Mesenchymal stem cell (in vitro differentiated cells and primary cell): Measurements from ENCODE around the gene MED15.
"Not testable (repeated sequence)": the region's sequence is repeated elsewhere in the genome, so short reads cannot be mapped to it uniquely, and the experiment has no call there.

ENCODE experiments used
- DNase-seq: peaks from one replicate; pipeline ENCODE4 v3.0.0-alpha.2; 2013
- H2AFZ ChIP-seq: one replicate; pipeline ENCODE4 v1.6.1; 2013; ENCODE audit warnings: low read depth, mild to moderate bottlenecking, control low read depth, inconsistent platforms, low read length, moderate library complexity
- H2AK5ac ChIP-seq: 2 replicates; pipeline ENCODE4 v1.6.1; 2013; ENCODE audit warnings: low read length, moderate library complexity, mild to moderate bottlenecking, inconsistent platforms; ENCODE audit not compliant: severe bottlenecking
- H2BK120ac ChIP-seq: one replicate; pipeline ENCODE4 v1.6.1; 2013; ENCODE audit warnings: low read depth, mild to moderate bottlenecking, inconsistent platforms, low read length, moderate library complexity
- H2BK12ac ChIP-seq, 2 experiments: one replicate each; pipeline ENCODE4 v1.6.1; 2013; ENCODE audit warnings: inconsistent platforms in 2 of 2, low read length in 2 of 2, mild to moderate bottlenecking in 2 of 2, moderate library complexity in 2 of 2, control low read depth in 1 of 2
- H2BK15ac ChIP-seq: one replicate; pipeline ENCODE4 v1.6.1; 2013; ENCODE audit warnings: mild to moderate bottlenecking, low read depth, inconsistent platforms; ENCODE audit not compliant: poor library complexity, severe bottlenecking
- H2BK5ac ChIP-seq: 2 replicates; pipeline ENCODE4 v1.6.1; 2013; ENCODE audit warnings: low read depth, mild to moderate bottlenecking, low read length, control low read depth, inconsistent platforms; ENCODE audit not compliant: poor library complexity, severe bottlenecking
- H3K14ac ChIP-seq, 2 experiments: one replicate each; pipeline ENCODE4 v1.6.1; 2013; ENCODE audit warnings: inconsistent platforms in 2 of 2, low read length in 2 of 2, control low read depth in 1 of 2, mild to moderate bottlenecking in 1 of 2, moderate library complexity in 1 of 2
- H3K18ac ChIP-seq, 2 experiments: one replicate each; pipeline ENCODE4 v1.6.1; 2013; ENCODE audit warnings: inconsistent platforms in 2 of 2, low read length in 2 of 2, control low read depth in 1 of 2, low read depth in 1 of 2, mild to moderate bottlenecking in 1 of 2
- H3K23ac ChIP-seq, 2 experiments: one replicate each; pipeline ENCODE4 v1.6.1; 2013; ENCODE audit warnings: inconsistent platforms in 2 of 2, low read length in 2 of 2, mild to moderate bottlenecking in 2 of 2, moderate library complexity in 2 of 2, control low read depth in 1 of 2
- H3K27ac ChIP-seq: 2 replicates; pipeline ENCODE4 v1.5.1; 2013; ENCODE audit warnings: mild to moderate bottlenecking, moderate library complexity, low read length, control low read depth, inconsistent platforms; ENCODE audit not compliant: poor library complexity, severe bottlenecking
- H3K27me3 ChIP-seq, 2 experiments: 2 replicates each; pipeline versions ENCODE4 v1.6.1 to v1.7.0; 2013; ENCODE audit warnings: low read length in 2 of 2, mild to moderate bottlenecking in 2 of 2, moderate library complexity in 2 of 2, control low read depth in 1 of 2, inconsistent platforms in 1 of 2; ENCODE audit not compliant: control insufficient read depth in 1 of 2, insufficient read depth in 1 of 2
- H3K36me3 ChIP-seq, 2 experiments: 2 replicates each; pipeline versions ENCODE4 v1.6.1 to v1.7.0; 2013; ENCODE audit warnings: low read length in 2 of 2, control low read depth in 1 of 2, inconsistent platforms in 1 of 2, low read depth in 1 of 2, mild to moderate bottlenecking in 1 of 2; ENCODE audit not compliant: insufficient read depth in 2 of 2, control insufficient read depth in 1 of 2
- H3K4ac ChIP-seq, 2 experiments: one replicate each; pipeline ENCODE4 v1.6.1; 2013; ENCODE audit warnings: inconsistent platforms in 2 of 2, low read length in 2 of 2, mild to moderate bottlenecking in 2 of 2, moderate library complexity in 2 of 2, control low read depth in 1 of 2, low read depth in 1 of 2
- H3K4me1 ChIP-seq: 2 replicates; pipeline ENCODE4 v1.6.1; 2013; ENCODE audit warnings: low read depth, low read length, control low read depth; ENCODE audit not compliant: control insufficient read depth, insufficient read depth
- H3K4me2 ChIP-seq: 2 replicates; pipeline ENCODE4 v1.6.1; 2013; ENCODE audit warnings: low read length, mild to moderate bottlenecking, inconsistent platforms; ENCODE audit not compliant: poor library complexity, severe bottlenecking
- H3K4me3 ChIP-seq, 2 experiments: 2 replicates each; pipeline versions ENCODE4 v1.5.1 to v1.7.0; 2013; ENCODE audit warnings: low read length in 2 of 2, mild to moderate bottlenecking in 2 of 2, control low read depth in 1 of 2, low read depth in 1 of 2; ENCODE audit not compliant: insufficient read depth in 1 of 2
- H3K79me1 ChIP-seq: replicated peaks from 2 replicates; pipeline ENCODE4 v1.6.1; 2013; ENCODE audit warnings: mild to moderate bottlenecking, control low read depth, low read length, inconsistent platforms; ENCODE audit not compliant: poor library complexity, severe bottlenecking
- H3K9ac ChIP-seq: 2 replicates; pipeline ENCODE4 v1.7.0; 2013; ENCODE audit warnings: mild to moderate bottlenecking, low read length, moderate library complexity
- H3K9me3 ChIP-seq: 2 replicates; pipeline ENCODE4 v1.7.0; 2013; ENCODE audit warnings: mild to moderate bottlenecking, low read length; ENCODE audit not compliant: control insufficient read depth
- H4K8ac ChIP-seq: one replicate; pipeline ENCODE4 v1.6.1; 2013; ENCODE audit warnings: inconsistent platforms, mild to moderate bottlenecking, low read length, moderate library complexity
- H4K91ac ChIP-seq: one replicate; pipeline ENCODE4 v1.6.1; 2013; ENCODE audit warnings: mild to moderate bottlenecking, low read length, inconsistent platforms
- whole genome bisulfite sequencing: methylation state at CpG from one replicate; pipeline ENCODE4 v1.1.7; 2013; ENCODE audit warnings: mixed read lengths; 5-methylcytosine and 5-hydroxymethylcytosine counted together

MED15 gene

DNA sequence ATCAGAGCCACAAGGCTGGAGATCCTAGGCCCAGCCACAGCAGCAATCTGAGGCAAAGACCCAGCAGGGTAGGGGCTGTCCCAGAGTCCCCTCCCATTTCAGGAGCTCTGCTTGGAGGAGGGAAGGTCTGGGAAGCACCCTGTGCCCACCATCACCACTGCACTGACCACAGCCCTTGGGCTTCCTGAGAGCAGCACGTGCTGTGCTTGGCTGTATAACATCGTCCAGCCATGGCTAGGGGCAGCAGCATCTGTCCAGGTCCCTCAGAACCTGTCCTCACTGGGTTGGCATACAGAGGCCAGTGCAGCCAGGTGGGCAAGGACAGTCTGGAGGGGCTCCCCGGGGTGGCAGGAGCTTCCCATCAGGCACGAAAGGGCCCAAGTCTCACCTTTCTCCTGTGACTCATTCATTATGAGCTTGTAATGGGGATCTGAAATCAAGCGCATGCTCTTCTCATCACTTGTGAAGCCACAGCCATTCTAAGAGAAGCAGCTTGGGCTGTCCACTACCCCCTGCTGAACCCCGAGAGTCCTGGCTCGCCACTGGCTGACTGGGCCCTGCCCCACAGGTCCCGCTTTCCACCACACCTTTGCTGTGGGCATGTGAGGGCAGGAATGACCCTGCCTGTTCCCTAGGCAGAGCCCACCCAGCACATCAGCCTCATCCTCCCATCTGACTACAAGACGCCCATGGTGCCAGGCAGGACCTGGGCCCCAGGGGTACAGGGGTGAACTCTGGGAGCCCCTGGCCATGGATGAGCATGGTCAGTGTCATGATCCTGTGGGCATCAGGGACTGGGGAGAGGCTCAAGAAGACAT is 83.3 kb downstream of the MED15 start:
- Histone ChIP-seq H4K91ac (no peak overlapping the region), H4K8ac (no peak overlapping the region)

GRCh38 chr22:20591295-20591645 is 83.9 kb downstream of the MED15 start:
- 89% methylated on average over 10 of the region's 10 CpGs for WGBS
- no peak overlapping the region for H2BK12ac ChIP-seq
- H4K8ac ChIP-seq = no peak overlapping the region
- no peak overlapping the region for H2AFZ ChIP-seq
- H2BK15ac ChIP-seq = no peak overlapping the region
- no peaks in the 10 kb centered on the region for H3K9me3 ChIP-seq
- no peak overlapping the region for H4K91ac ChIP-seq
- H3K23ac ChIP-seq = no peak overlapping the region
- H3K14ac ChIP-seq = no peak overlapping the region
- no peak overlapping the region for H2BK120ac ChIP-seq
- peaks cover 15% of the 10 kb centered on the region for H3K4me1 ChIP-seq
- H3K79me1 ChIP-seq = no peaks in the 10 kb centered on the region
- peaks cover 3 to 10% of the 10 kb centered on the region in 2 experiments for H3K27me3 ChIP-seq
- no peak overlapping the region for H3K18ac ChIP-seq
- H3K9ac ChIP-seq = no peak overlapping the region
- H3K36me3 ChIP-seq = peaks cover 21 to 36% of the 10 kb centered on the region in 2 experiments
- H2BK5ac ChIP-seq = no peak overlapping the region
- no peak overlapping the region for H3K27ac ChIP-seq
- DNase-seq = no peak
- no peak overlapping the region for H3K4me3 ChIP-seq
- no peak overlapping the region for H3K4ac ChIP-seq
- H3K4me2 ChIP-seq = no peak overlapping the region
- no peak overlapping the region for H2AK5ac ChIP-seq

More for the DNA sequence above, 83.3 kb downstream of the MED15 start:
- Histone ChIP-seq H3K36me3 (peaks cover 27 to 42% of the 10 kb centered on the region in 2 experiments), H3K4me2 (no peak overlapping the region), H2AFZ (no peak overlapping the region), H2BK12ac (peak overlapping the region in 1 of 2 experiments; percentile 15), H3K27me3 (peaks cover 3 to 5% of the 10 kb centered on the region in 2 experiments), H2BK15ac (no peak overlapping the region), H2BK5ac (no peak overlapping the region), H2BK120ac (no peak overlapping the region), H3K14ac (no peak overlapping the region), H3K4me3 (no peak overlapping the region), H3K4me1 (peaks cover 15% of the 10 kb centered on the region), H3K9ac (no peak overlapping the region), H3K18ac (no peak overlapping the region), H2AK5ac (no peak overlapping the region), H3K23ac (no peak overlapping the region), H3K79me1 (no peaks in the 10 kb centered on the region), H3K4ac (no peak overlapping the region), H3K9me3 (no peaks in the 10 kb centered on the region), H3K27ac (no peak overlapping the region)
- WGBS = 83% methylated on average over 9 of the region's 9 CpGs
- DNase-seq = no peak

GRCh38 chr22:20591660-20592310 is 84.4 kb downstream of the MED15 start:
- H3K36me3 ChIP-seq = peaks cover 16 to 31% of the 10 kb centered on the region in 2 experiments

DNA sequence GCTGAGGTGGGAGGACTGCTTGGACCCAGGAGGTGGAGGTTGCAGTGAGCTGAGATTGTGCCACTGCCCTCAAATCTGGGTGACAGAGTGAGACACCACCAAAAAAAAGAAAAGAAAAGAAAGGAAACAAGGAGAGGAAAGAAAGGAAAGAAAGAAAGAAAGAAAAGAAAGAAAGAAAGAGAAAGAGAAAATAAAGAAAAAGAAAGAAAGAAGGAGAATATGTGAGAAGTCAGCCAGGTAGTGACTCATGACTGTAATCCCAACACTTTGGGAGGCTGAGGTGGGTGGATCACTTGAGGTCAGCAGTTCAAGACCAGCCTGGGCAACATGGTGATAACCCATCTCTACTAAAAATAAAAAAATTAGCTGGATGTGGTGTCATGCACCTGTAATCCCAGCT is 86.6 kb downstream of the MED15 start:
- H2AK5ac ChIP-seq, H3K4me3 ChIP-seq, H3K23ac ChIP-seq, H3K18ac ChIP-seq, H4K8ac ChIP-seq, H2BK12ac ChIP-seq, H2BK120ac ChIP-seq, H3K27ac ChIP-seq, H3K14ac ChIP-seq, H3K9ac ChIP-seq, H3K9me3 ChIP-seq, H2BK15ac ChIP-seq, DNase-seq, H2AFZ ChIP-seq, H3K36me3 ChIP-seq, H4K91ac ChIP-seq, H2BK5ac ChIP-seq, H3K4ac ChIP-seq, H3K4me2 ChIP-seq, H3K79me1 ChIP-seq: not testable (repeated sequence)
- Histone ChIP-seq H3K27me3 (peaks cover 3 to 10% of the 10 kb centered on the region in 2 experiments), H3K4me1 (peaks cover 15% of the 10 kb centered on the region)

More at GRCh38 chr22:20591660-20592310, 84.4 kb downstream of the MED15 start:
- 81% methylated on average over 28 of the region's 28 CpGs for WGBS
- Histone ChIP-seq H3K79me1 (no peaks in the 10 kb centered on the region), H3K18ac (no peak overlapping the region), H4K8ac (peak overlapping the region; percentile 51), H3K27me3 (peaks cover 3 to 10% of the 10 kb centered on the region in 2 experiments), H3K4me1 (peaks cover 15% of the 10 kb centered on the region), H2BK15ac (no peak overlapping the region), H3K27ac (no peak overlapping the region), H3K4me2 (no peak overlapping the region), H3K14ac (no peak overlapping the region), H2BK12ac (no peak overlapping the region), H3K4me3 (no peak overlapping the region), H2BK5ac (no peak overlapping the region), H3K9ac (no peak overlapping the region), H3K23ac (peak overlapping the region in 1 of 2 experiments; percentile 34), H3K9me3 (no peaks in the 10 kb centered on the region), H2AK5ac (no peak overlapping the region), H3K4ac (no peak overlapping the region), H4K91ac (no peak overlapping the region), H2AFZ (no peak overlapping the region), H2BK120ac (no peak overlapping the region)
- no peak for DNase-seq
